Inferior parietal cortex (tissue), 1 donor: ENCODE results near the gene NKX1-1.

Experiments
- DNase-seq: peaks from one replicate; pipeline ENCODE4 v3.0.0-alpha.2; 2016; ENCODE audit errors: extremely low spot score

The NKX1-1 gene

GRCh38 chr4:1385373-1386340, 20.6 kb downstream of the NKX1-1 start:
- no peak for DNase-seq

- DNase-seq, result no peak
Measured at GRCh38 chr4:1384675-1385372, 21.4 kb downstream of the NKX1-1 start.

GRCh38 chr4:1383728-1384591, 22.3 kb downstream of the NKX1-1 start:
- DNase-seq, result no peak

DNA sequence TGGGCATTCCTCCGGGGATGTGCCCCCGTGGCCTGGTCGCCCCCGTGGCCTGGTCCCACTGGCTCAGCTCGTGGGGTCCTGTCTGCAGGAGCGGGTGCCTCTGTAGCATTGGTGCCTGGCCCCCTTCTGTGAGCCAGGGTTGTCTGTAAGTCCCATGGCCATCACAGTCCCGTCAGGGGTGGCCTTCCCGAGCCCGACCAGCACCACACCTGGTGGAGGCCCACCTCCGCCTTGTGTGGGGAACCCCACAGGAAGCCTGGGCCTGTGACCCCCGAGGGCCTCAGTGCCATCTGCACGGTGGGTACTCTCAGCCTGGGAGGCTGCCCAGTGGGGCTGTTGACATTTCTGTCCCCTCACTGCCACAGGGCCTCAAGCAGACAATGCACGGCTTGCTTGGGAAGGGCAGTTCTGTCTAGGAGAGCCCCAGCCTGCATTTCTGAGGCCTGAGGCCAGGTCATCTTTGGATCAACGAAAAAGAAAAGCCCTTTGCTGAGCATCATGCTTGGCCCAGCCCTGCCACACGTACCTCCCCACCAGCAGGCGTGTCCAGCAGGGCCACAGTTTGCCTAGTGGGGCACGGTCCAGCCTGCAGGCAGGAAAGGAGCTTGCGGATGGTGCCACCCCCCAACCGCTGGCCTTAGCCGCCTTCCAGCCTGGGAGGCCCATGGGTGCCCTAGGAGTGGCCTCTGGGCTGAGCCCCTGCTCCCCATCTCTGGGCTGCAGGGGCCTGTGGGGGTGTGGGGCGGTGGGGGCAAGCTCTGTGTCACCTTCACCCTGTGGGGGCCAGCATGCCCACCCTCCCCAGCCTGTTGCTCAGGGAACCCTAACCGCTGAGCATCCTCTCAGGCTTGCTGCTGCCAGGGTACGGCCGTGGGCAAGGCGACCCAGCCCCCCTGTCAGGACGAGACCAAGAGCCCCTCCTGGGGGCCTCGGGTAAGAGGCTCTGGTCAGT, 23.2 kb downstream of the NKX1-1 start:
- no peak for DNase-seq

GRCh38 chr4:1381944-1382541, 24.2 kb downstream of the NKX1-1 start:
- no peak for DNase-seq

GRCh38 chr4:1381181-1381621, 25.0 kb downstream of the NKX1-1 start:
- no peak for DNase-seq

DNA sequence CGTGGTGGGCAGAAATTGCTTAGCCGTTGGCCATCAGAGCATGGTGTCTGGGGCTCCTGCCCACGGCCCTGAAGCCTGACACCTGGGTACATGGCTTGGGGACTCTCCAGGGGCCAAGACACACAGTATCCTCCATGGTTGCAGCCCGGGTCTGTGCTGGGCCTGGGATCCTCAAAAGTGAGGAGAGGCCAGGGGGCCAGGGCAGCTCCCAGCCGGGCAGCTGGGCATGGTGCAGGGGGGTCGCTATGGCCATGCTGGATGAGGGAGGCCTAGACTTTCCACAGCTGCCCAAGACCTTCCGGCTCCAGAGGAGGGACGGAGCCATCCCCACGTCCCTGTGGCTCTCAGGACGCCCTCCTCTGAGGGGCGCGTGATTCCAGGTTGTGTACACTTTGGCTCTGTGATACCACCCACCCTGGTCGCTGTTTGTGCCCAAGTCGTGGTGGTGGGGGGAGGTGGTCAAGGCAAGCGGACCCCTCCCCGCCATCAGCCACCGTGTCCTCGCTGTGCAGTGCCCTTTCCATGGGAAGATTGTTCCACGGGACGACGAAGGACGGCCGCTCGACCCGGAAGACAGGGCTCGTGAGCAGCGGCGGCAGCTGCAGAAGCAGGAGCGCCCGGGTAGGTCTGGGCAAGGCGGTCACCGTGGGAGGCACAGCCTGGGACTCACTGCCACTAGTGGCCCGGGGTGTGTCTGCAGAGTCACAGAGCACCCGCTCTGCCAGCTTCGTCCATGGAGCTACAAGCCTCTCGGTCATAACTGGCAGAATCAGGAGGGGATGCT, 25.7 kb downstream of the NKX1-1 start:
- no peak for DNase-seq

DNA sequence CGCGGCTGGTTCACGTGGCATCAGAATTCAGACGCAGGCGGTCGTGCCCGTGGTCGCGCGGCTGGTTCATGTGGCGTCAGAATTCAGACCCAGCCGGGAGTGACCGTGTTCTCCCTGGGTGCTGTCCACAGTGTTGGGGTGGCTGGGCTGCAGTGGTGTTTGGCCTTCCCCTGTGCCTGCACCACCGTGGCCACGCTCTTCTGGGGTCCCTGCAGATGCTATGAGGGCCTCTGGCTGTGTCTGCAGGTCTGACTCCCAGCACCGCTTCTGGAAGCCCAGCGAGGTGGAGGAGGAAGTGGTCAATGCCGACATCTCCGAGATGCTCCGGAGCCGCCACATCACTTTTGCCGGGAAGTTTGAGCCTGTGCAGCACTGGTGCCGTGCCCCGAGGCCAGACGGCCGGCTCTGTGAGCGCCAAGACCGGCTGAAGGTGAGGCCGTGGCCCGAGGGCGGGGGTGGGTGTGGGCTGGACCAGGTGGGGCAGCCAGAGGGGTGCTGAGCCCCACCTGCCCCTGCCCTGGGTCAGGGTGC, 26.4 kb downstream of the NKX1-1 start:
- no peak for DNase-seq

DNA sequence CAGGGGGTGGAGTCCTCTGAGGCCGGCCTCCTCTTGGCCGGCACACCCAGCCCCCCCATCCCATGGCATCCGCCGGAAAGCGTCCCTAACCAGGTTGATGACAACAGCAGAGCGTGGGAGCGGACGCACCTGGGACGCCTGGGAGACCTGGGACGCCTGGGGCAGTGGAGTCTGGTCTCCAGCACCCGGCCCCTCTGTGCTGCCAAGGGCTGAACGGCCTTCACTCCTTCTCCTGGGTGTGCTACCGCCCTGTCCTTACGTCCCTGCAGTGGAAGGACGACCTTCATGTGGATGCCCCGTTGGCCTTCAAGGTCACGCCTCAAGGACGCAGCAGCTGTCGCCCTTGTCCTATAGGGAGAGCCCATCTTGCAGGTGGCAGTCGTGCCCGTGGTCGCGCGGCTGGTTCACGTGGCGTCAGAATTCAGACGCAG, 26.9 kb downstream of the NKX1-1 start:
- no peak for DNase-seq

GRCh38 chr4:1378559-1379231, 27.5 kb downstream of the NKX1-1 start:
- no peak for DNase-seq

DNA sequence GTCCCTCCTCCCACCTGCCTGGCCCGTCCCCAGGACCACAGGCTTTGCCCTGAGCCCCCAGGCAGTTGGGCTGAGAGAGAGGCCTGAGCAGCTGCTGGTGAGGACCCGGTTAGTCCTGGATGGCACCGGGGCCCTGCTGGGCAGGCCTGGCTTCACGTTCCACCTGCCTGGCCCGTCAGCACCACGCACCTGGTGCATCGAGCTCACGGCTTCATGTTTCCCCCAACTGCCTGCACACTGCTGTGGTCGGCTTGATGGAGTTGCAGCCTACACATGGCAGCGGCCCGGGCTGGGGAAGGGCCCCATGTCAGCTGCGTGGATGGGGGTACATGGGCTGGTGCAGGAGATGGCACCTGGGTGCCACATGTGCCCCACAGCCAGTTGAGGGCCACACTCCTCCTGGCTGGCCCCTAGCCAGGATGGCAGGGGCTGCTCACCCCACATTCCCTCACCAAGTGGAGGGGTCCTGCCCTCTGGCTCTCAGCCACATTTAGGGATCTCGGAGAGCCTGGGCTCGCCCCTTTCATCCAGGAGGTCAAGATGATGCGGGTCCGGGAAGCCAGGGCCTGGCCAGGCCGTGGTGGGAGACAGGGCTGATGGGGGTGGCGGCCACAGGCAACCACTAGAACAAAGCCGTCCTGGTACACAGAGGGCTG, 28.5 kb downstream of the NKX1-1 start:
- no peak for DNase-seq

GRCh38 chr4:1376841-1377605, 29.2 kb downstream of the NKX1-1 start:
- DNase-seq, result no peak

DNA sequence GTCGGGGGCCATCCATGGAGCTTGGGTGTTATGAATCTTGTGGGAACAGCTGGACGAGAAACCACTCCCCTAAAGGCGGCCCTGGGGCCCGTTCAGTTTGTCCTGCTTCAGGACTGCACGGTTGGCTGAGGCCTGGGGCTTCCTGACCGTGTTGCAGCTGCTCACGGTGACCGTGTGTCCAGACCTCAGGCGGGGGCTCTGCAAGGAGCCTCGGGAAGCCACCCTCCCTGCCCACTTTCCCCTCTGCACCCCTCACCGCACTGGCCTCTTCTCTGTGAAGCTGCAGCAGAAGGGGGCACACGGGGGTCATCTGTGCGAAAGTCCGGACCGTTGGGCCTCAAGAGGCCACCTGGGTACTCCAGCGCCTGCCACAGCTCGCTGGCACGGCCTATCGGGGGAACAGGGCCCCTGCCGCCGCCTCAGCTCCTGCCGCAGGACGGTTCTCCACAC, 29.8 kb downstream of the NKX1-1 start:
- no peak for DNase-seq

- no peak for DNase-seq
Measured at GRCh38 chr4:1375761-1376322, 30.4 kb downstream of the NKX1-1 start.

- DNase-seq, result no peak
Measured at GRCh38 chr4:1375051-1375721, 31.1 kb downstream of the NKX1-1 start.

- DNase-seq, result no peak
Measured at GRCh38 chr4:1374706-1375045, 31.6 kb downstream of the NKX1-1 start.
